ENCODE data around the gene AHNAK2.

Gene AHNAK2

DNA sequence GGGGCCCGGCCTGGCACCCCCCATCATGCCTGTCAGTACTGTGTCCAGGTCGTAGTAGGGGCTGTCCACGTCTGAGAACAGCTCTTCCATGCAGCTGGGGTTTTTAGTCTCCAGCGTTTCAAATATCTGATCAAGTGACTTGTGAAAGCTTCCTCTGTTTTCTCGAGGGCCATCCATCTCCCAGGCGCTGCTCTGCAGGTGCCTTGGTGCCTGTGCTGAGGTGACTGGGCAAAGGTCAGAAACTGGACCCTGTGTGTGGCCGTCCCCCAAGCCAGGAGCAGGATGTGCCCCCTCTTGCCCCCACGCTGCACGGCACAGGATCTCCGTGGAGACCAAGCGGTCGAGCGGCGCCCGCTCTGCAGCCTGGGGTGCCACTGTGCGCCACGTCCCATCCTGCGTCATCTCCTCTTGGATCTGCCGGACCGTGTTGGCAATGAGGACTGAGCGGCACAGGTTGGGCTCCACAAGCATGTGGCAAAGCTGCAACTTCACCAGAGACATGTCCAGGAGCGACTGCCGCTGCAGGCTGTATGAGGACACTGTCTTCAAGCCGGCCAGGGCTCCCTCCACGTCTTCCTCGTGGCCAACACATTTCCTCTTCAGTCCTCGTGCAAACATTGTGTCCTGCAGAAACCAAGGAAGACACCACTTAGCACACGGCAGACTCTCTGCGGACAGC, 33.3 kb upstream of the AHNAK2 start:
- DNase-seq = no peak

DNA sequence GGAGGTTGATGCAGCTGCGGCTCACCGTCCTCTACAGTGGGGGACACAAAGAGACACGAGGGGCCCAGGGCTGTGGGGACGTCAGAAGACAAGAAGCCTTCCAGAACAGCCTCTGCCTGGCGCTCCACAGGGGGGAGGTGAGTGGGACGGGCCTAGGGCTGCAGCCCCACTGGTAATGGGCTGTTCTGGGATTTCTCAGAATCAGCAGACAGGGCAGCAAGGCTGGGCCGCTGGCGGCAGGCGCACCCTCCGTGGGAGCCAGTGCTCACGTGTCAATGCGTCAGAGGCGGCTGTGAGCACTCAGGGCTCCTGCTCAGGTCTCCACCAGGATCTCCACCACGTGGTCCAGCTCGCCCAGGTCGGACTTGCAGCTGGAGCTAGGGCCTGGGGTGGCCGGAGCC, 32.7 kb upstream of the AHNAK2 start:
- DNase-seq = no peak

DNA sequence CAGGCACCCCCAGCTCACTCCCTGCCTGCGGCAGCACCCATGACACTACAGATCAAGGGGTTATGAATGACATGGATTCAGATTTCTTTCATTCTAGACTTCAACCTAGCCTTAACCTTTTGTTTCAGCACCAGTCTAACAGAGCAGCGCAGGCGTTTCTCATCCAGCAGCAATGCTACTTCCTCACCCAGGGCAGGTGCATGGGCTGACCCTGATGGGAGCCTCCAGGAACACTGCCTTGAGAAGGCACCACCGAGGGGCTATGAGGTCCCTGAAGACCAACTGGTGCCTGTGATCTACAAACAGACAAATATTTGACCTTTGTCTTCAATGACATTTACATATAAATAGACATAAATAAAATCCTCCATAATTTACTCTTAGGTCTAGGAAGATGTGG, 31.9 kb upstream of the AHNAK2 start:
- no peak for DNase-seq

DNA sequence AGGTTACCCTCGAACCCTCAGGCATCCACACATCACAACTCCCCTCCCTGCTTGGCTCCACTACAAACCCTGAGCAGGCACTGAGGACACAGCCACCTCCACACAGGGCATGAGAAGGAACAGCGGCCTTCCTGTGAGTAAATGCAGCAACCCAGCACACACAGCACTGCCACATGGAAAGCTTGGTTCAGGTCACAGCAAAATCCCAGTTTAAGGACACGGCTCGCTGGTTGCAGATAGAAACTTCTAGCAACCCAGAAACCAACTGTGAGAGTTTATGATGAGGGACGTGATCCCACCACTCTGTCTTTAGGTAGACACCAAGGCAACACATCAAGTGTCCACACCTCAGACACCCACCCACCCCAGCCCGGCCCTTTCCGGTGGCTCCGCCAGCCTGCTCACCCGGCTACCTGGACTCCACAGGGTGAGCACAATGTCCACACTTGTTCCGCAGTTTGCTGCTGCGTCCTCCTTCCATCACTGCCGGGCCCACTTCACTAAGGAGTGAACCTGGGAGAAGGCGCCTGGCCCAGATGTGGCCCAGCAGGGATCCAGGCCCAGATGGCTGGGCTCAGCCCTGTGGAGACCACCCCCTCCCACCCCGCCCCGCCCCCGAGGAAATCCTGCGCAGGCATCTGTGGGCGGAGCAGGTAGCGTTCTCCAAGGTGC, 29.6 kb upstream of the AHNAK2 start:
- DNase-seq = no peak

DNA sequence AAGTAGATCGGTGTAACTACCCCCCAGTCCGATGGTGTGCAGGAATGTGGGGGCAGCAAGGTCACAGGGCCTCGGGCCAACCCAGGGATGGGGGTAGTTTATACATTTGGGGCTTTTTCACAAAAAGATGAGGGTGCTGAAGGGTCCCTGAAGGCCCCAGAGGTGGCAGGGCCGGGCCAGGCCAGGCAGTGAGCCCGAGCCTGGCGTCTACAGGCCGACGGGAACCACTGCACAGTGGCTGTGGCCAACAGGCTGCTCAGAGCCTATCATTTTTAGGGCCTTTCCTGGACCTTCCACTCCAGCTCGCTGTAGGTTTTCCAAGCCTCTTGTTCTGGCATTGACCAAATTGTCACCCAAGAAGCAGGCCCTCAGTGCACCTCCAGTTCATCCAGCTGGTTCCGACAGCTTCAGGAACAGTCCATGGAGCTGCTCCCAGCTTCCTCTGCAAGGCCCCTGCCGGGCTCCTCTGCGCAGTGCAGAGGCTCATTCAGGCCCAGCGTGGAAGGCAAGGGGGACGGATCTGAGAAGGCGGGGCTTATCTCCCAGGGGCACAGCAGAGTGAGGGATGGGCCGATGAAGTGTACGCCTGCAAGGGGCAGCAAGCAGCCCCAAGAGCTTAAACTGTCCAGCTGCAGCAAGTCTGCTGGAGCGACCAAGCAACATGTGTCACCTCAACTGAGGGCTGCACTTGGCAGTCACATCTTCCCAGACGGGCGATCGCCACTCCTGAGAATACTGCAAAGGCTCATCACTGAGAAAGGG, 28.8 kb upstream of the AHNAK2 start:
- no peak for DNase-seq

DNA sequence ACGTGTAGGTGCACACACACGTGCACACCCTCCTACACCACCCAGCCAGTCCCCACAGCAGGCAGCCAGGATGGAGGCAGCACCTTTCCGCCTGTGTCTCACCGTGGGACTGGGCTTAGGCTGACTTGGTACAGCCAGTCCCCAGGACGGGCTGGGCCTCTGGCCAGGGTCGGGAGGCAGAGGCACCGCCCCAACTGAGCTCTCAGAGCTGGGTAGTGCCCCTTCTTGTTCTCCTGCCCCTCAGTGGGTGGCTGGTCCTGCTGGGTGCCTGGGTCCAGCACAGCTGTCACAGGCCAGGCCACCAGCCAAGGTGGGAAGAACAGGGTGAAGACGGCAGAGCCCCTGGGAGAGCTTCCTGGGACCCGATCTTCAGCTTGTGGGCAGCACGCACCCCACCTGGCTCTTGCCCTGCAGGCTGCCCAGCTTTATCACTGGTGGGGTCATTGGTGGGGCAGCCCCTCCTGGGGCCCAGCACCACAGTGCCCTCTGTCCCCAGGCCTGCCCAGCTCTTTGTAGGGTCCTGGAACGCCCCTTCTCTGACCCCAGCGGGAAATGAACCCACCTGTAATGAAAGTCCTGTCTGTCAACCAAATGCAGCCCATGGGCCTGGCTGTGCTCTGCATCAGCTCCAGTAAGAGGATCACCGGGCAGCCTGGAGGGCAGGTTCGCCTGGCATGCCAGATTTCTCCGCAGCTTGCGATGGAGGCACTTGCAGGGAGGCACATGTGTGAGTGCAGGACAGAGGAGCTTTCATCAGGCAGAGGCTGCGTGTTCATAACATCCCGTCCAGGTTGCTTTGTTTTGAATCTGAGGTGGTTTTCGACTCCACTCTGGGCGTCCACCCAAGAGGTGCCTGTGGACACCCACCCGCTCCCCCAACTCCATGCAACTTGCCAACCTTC, 28.0 kb upstream of the AHNAK2 start:
- DNase-seq = no peak

DNA sequence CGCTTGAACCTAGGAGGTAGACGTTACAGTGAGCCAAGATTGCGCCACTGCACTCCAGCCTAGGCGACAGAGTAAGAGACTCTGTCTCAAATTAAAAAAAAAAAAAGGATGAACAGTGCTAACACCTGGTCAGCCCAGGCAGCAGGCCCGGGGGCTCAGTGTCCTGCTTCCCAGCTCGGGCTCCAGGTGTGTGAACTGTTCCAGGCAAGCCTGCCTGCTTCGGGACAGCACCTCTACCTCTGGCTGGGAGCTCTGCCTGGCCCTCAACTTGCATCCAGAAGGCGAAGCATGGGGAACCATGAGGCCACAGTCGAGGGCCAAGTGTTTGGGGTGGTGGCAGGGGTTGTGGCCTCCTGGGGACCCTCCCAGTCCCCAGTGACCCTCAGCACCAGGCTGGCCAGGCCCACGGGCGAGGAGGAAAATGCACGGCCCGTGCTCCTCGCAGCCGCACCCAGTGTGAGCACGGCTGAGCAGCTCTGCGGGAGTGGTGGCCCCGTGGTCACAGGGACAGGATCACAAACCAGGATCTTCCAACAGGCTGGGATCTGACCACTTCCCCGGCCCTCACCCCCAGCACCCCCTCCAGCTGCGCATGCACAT, 27.3 kb upstream of the AHNAK2 start:
- DNase-seq = no peak

DNA sequence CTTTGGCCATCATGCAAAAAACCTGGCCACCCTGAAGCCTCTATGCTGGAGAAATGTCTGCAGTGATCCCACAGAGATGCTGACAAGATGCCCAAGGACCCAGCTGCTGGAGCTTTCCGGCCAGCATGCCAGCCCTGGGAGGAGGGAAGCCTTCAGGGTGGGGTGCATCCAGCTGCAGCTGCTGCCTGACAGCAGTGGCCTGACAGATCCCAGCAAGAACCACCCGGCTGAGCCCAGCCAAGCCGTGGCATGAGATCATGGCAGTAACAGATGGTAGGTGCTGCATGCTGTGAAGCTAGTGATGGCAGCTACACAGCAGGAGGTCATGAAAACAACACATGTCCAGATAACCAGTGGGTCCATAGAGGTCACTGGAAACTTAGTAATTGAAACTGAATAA, 21.2 kb upstream of the AHNAK2 start:
- no peak for DNase-seq

DNA sequence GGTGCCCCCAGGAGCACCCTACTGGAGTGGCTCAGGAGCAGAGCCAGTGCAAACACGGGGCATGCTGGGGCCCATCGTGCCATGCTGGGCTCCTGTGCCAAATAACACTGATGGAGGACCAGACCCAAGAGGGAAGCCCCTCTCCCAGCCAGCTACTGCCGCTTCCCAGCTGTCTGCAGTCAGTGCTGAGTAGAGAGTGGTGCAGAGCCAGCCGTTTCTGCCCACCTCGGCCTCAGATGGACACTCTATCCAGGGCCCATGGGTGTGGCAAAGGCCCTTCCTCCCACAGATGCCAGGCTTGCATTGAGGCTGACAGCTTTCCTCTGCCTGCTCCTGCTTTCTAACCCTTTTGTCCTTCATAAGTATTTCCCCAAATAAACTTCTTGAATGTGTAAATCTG, 20.6 kb upstream of the AHNAK2 start:
- no peak for DNase-seq

DNA sequence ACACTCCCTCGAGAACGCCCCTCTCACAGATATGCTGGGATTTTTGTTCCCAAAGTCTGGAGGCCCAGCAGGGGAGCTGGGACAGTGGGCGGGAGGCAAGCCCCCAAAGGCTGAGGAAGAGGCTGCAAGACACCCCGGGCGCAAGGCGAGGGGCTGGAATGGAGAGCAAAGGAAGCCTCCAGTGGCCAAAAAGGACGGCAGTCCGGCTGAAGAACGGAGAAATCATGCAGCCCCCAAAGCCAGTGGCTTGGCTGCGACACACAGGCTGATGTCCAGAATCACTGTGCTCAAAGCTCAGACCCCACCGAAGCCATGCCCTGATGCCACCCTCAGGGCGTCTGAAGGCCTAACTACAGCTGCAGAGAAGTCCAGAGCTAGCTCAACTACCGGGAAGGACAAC, 18.3 kb upstream of the AHNAK2 start:
- no peak for DNase-seq

DNA sequence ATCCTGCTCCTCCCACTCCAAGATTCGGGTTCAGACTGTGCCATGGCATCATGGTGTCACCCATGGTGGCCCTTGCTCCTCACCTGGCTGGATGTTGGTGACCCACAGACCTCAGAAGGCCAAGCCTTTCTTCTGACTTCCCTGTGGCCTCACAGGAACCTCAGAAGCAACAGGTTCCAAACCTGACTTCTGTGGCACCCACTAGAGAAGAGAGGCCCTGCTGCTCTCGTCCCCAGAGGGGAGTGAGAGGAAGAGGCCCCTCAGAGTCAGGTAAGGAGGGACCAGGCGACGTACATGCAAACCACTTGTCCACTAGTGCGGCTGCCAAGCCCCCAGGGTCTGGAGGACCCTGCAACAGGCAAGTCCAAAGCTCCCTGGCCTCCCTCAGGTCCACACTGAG, 17.9 kb upstream of the AHNAK2 start:
- DNase-seq = no peak

DNA sequence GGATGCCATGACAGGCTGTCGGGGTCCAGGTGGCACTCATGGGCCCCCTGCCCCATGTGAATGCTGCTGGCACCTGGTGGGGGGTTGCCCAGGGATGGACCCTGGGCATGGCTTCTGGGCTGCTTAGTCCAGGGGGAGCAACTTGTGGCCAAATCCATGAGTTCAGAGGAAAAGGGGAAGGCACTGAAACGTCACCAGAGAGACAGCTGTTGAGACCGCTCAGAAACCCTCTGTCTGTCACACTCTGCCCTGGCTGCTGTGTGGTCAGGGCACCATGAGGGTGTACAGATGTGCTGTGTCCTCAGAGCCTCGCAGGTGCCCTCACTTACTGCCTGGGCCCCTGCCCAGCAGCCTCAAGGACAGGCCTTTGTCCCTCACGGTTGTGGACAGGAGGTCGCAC, 16.8 kb upstream of the AHNAK2 start:
- DNase-seq = no peak

DNA sequence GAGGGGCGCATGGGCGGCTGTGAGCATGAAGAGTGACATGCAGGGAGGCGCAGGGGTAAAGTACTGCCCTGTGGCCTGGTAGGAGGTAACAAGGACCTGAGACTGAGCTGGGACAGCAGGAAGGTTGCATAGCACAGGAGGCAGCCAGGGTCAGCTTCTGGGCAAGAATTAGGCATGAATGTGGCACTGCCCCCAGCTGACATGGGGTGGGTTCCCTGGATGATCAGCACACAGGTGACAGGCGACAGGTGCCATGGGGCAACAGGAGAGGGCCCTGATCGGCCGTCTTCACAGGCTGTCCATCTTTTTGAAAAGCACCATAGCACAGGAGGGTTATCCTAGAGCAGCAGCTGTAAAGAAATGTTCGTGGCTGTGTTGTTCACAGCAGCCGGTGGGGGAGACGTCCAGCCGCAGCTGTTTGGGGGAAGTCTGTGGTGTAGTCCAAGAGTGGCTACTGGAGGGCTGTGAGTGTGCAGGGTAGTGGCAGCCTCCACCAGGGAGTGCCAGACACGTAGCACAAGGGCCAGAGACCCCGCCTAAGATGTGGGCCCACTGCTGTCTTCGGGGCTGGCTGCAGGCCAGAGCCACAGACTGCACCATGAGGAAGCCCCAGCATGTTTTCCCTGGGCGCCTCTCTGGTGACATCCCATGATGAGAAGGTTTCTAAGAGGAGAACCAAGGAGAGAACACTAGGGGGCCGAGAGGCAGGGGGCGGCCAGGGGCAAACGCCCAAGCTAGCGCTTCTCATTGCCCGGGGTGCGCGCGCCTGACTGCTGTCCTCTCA, 15.8 kb upstream of the AHNAK2 start:
- DNase-seq = no peak

DNA sequence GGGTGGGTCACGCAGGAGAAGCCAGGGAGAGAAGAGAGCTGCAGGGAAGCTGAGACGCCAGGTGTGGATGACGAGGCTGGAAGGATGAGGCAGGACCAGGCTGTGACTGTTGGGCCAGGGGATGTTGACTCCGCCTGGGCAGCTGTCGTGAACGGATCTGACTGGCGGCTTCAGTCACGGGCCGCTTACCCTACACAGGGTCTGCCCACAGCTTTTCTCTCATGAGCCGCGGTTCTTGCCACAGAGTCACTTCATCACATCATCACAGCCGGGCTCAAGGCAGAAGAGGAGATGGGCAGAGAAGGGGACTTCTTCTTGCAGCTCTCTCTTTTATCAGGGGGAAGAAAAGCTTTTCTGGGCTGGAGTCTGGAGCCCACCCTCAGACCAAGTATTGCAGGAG, 15.1 kb upstream of the AHNAK2 start:
- DNase-seq = no peak

DNA sequence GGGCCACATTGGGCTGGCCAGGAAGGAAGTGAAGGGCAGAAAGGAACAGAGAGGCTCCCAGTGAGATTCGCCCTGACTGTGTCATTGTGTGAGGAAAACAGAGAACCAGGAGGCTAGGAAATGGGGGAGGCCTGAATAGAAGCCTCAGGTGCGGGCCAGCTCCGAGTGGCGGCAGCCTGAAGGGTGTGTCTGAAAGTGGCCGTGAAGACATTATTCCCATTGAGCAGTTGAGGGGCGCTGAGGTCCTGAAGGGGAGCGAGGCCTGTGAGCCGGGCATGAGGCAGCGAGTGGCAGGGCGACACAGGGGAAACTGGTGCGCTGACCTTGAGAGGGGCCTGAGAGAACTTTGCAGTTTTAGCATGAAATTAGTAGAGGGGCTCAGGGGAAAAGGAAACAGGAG, 14.3 kb upstream of the AHNAK2 start:
- no peak for DNase-seq

DNA sequence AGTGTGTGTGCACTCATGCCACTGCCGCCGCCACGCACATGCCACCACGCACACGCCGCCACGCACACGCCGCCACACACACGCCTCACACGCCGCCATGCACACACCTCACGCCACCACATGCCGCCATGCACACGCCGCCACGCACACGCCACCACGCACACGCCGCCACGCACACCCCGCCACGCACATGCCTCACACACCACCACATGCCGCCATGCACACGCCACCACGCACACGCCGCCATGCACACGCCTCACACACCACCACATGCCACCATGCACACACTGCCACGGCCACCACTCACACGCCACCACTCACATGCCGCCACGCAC, 13.7 kb upstream of the AHNAK2 start:
- DNase-seq = no peak

DNA sequence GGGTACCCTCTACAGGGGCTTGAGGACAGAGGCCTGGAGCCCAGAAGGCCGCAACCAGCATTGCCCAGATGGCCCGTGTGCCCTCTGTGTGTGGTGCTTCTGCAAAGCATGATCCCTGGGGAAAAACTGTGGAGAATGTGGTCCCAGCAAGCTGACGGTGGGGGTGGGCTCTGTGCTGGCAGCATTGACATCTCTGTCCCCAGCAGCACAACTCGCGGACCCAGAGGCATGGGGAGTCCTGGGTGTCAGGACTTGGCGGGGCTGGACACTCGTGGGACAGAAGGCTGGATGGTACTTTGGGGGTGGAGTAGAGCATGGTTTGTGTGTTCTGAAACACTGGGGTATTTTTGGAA, 11.8 kb upstream of the AHNAK2 start:
- DNase-seq = no peak

DNA sequence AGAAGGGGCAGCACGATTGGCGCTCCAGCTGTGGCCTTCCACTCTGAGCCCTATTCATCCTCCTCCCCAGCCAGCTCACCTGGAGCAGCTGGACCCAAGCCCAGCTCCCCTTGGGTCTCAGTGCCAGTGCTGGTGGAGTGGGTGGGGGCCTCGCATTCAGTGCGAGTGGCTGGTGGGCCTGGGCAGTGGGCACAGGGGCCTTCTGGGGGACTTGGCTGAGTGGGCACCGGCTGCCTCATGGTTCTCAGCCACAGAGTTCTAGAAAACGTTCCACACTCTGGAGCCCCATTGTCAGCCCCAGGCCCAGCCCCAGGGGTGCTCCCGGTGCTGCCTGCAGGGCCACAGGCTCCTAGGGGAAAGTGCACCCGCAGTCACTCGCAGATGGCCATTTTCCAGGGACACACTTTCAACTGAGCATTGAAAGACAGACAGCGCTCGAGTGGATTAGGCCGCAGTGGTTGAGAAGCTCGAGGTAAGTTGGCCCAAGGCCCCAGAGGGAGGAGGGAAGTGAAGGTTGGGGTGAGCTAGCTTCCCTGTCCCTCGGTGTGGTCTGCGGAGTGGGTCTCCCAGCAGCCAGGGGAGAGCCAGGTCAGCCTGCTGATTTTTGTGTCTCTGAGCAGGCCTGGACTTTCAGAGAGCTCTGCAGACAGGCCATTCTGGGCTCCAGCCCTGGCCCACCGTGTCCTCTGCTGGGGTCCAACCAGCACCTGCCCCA, 11.2 kb upstream of the AHNAK2 start:
- no peak for DNase-seq

DNA sequence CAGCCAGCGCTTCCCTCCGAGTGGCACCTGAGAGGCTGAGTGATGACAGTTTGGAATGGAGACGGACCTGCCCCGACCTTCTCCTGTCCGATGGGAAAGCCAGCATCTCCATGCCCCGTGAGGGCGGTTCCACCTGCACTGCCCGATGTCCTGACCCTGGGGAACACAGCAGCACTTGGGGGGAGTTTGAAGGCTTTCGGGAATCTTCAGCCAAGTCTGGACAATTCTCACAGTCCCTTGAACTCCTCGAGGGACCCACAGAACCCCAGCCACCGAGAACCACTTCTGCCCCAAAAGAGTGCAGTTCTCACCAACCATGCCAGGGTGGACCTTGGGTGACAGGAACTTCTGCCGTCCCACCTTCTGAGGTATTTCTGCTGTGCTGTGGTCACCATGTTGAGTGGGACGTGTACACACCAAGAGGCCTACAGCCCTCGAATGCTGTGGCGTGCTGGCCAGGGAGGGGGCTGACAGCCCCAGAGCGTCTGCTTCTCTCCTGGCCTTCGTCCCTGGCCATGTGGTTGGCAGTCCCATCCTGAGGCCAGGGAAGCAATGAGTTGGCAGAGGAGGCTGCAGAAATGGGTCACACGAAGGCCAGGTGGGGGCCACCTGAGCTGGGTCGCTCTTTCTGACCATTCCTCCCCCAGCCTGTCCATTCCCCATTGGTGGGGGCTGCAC, 8.5 kb upstream of the AHNAK2 start:
- DNase-seq = no peak

DNA sequence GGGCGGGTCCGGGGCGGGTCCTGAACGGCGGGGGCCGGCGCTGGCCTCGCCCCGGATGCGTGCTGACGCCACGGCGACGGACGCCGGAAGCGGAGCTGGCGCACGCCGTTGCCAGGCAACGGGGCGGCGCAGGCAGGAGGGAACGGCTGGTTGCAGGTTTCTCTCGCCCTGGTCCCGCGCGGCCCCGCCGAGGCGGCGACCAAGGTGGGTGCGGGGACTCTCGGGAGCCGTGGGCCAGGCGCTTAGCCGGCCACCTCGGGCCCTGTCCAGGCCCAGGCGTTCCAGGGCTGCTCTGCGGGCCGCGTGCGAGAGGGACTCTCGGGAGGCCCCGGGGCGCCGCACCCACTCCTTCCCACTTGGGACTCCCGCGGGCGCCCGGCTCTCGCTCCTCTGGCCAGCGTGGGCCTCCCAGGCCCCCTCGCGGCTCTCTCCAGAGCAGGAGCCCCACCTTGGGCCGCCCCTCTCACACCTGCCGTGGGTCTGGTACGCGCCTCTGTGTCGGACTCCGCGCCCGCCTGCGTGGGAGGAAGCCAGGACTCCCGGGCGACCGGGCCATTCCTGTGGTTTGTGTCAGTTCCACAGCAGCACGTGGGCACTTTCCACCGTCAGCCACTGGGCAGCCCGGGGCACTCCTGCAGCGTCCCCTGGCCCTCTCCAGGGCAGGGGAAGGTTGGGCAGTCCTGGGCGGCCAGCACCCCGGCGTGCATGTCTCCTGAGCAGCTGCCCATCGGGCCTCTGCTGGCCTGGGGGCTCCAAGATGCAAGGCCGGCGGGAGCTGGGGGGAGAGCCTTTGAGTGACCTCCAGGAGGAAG, 7.7 kb upstream of the AHNAK2 start, which contains the start of gene CLBA1:
TSS of gene CLBA1 (plus strand) at position 114 of the 812 bp plus-strand sequence. CDS start at position 758, 644 bp downstream.
- DNase-seq = peak; percentile 87 to 88

Data from stimulated activated CD4-positive, alpha-beta T cell treated with anti-CD3 and anti-CD28 coated beads, Interleukin-4, amount 100 ng/mL, for 4 hours (primary cell).